Measurements from ENCODE around the gene TLX1.
A peak's percentile ranks its signal among the peaks of the same experiment; 100 is the strongest.

The TLX1 gene

GRCh38 chr10:101130984-101131961, at the start of gene TLX1:
TSS of gene TLX1 (plus strand) at chr10:101131300. CDS start at chr10:101131542, 242 bp downstream.
- no peak for DNase-seq

GRCh38 chr10:101085846-101086245, 45.3 kb upstream of the TLX1 start:
- DNase-seq: no peak

GRCh38 chr10:101087376-101087775, 43.7 kb upstream of the TLX1 start:
- DNase-seq: no peak

GRCh38 chr10:101087965-101088364, 43.1 kb upstream of the TLX1 start:
- no peak for DNase-seq

GRCh38 chr10:101089520-101090299, 41.4 kb upstream of the TLX1 start:
- no peak for DNase-seq

- DNase-seq: no peak
Observed at GRCh38 chr10:101090597-101090996, 40.5 kb upstream of the TLX1 start.

GRCh38 chr10:101091546-101092290, 39.4 kb upstream of the TLX1 start:
- no peak for DNase-seq

- no peak for DNase-seq
Observed at GRCh38 chr10:101092881-101093354, 38.2 kb upstream of the TLX1 start.

GRCh38 chr10:101094121-101094879, 36.8 kb upstream of the TLX1 start:
- no peak for DNase-seq

GRCh38 chr10:101095004-101095403, 36.1 kb upstream of the TLX1 start:
- DNase-seq: no peak

GRCh38 chr10:101095550-101096213, 35.4 kb upstream of the TLX1 start:
- peak in 30 of 58 donors; percentile 0 to 48 (median 6) for DNase-seq

GRCh38 chr10:101096378-101096777, 34.7 kb upstream of the TLX1 start:
- DNase-seq: no peak

- DNase-seq: no peak
Observed at GRCh38 chr10:101097881-101098280, 33.2 kb upstream of the TLX1 start.

GRCh38 chr10:101099901-101100300, 31.2 kb upstream of the TLX1 start:
- DNase-seq: no peak

- DNase-seq: no peak
Observed at GRCh38 chr10:101101372-101101881, 29.7 kb upstream of the TLX1 start.

- DNase-seq: no peak
Observed at GRCh38 chr10:101103430-101103829, 27.7 kb upstream of the TLX1 start.

- DNase-seq: no peak
Observed at GRCh38 chr10:101106351-101106750, 24.7 kb upstream of the TLX1 start.

- no peak for DNase-seq
Observed at GRCh38 chr10:101107771-101108170, 23.3 kb upstream of the TLX1 start.

- DNase-seq: no peak
Observed at GRCh38 chr10:101110856-101111523, 20.1 kb upstream of the TLX1 start.
